Measurements from ENCODE around the gene NAIP. TPM values are rescaled to one million over a fixed set of nuclear protein-coding genes. Genes with fewer than 3 reads are reported as not detected.
"Not testable (repeated sequence)": the region's sequence is repeated elsewhere in the genome, so short reads cannot be mapped to it uniquely, and the experiment has no call there.

The NAIP gene
- total and polyA plus RNA-seq, 2 experiments from 2014 or later, result 5.2 to 5.5 TPM

DNA sequence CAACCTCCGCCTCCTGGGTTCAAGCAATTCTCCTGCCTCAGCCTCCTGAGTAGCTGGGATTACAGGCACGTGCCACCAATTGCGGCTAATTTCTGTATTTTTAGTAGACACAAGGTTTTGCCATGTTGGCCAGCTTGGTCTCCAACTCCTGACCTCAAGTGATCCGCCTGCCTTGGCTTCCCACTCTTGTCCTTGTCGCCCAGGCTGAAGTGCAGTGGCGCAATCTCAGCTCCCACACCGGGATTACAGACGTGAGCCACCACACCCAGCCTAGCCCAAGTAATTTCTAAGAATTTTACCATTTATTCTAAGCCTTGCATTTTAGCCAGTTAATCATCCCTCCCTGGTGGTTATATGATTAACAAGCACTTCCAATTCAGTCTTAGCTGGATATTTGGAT is 11.0 kb downstream of the NAIP start:
- Histone ChIP-seq H3K4me3 (no peak overlapping the region), H3K9me3 (ENCODE audit: low read depth) (no peaks in the 10 kb centered on the region), H3K27ac (no peak overlapping the region), H3K36me3 (no peaks in the 10 kb centered on the region), H3K4me1 (ENCODE audit: low read depth) (no peaks in the 10 kb centered on the region), H3K27me3 (no peaks in the 10 kb centered on the region)
- DNase-seq (ENCODE audit: low read depth in 1 of 2, low spot score in 1 of 2), result no peak
- TF ChIP-seq, protein P1, sequence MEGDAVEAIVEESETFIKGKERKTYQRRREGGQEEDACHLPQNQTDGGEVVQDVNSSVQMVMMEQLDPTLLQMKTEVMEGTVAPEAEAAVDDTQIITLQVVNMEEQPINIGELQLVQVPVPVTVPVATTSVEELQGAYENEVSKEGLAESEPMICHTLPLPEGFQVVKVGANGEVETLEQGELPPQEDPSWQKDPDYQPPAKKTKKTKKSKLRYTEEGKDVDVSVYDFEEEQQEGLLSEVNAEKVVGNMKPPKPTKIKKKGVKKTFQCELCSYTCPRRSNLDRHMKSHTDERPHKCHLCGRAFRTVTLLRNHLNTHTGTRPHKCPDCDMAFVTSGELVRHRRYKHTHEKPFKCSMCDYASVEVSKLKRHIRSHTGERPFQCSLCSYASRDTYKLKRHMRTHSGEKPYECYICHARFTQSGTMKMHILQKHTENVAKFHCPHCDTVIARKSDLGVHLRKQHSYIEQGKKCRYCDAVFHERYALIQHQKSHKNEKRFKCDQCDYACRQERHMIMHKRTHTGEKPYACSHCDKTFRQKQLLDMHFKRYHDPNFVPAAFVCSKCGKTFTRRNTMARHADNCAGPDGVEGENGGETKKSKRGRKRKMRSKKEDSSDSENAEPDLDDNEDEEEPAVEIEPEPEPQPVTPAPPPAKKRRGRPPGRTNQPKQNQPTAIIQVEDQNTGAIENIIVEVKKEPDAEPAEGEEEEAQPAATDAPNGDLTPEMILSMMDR (IDR thresholded peaks at IDR 0.05; ENCODE audit: low read depth, low read length), result no peak

DNA sequence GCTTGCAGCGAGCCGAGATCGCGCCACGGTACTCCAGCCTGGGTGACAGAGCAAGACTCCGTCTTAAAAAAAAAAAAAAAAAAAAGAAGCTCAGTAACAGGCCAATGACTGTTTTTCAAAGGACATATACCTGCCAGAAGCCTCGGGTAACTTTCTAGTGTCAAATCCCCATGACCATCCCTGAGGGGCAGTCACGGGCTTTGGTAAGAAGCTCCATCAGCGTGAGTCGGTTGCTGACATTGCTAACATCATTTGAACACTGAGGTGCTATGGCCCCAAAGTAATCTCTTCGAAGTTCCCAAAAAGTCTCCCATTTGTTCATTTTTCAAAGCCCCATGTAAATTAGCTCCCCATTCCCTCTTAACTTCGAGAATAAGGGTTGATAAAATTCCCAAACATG is 11.6 kb downstream of the NAIP start:
- Histone ChIP-seq H3K27ac (no peak overlapping the region), H3K4me3 (no peak overlapping the region), H3K9me3 (ENCODE audit: low read depth) (no peaks in the 10 kb centered on the region), H3K36me3 (no peaks in the 10 kb centered on the region), H3K4me1 (ENCODE audit: low read depth) (no peaks in the 10 kb centered on the region), H3K27me3 (no peaks in the 10 kb centered on the region)
- no peak for DNase-seq (ENCODE audit: low read depth in 1 of 2, low spot score in 1 of 2)
- TF ChIP-seq, protein P1 (IDR thresholded peaks at IDR 0.05; ENCODE audit: low read depth, low read length), result no peak

DNA sequence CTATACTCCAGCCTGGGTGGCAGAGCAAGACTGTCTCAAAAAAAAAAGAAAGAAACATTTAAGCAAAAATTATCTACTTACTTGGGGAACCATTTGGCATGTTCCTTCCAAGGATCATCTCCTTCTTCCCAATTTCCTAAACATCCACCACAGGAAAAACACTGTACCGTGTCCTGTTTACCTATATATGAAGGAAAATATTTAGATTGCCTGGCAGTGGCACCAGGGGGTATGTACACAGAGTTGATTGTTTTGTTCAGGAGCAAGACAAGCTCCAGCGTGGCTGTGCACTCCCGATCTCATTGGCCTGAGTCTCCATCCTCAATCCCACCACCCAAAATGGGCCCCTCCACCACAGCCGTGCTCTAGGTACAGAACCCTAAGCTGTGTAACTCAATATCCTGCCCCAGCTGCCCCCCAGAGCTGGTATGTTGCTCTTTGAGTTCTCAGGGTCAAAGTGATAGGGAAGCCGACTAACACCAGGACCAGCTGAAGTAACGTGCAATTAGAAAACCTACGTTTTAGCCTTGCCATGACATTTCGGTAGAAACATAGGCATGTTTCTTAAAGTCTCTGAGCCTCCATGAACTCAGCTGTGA is 13.8 kb downstream of the NAIP start:
- Histone ChIP-seq H3K9me3 (ENCODE audit: low read depth) (no peaks in the 10 kb centered on the region), H3K27ac (no peak overlapping the region), H3K27me3 (no peaks in the 10 kb centered on the region), H3K4me3 (no peak overlapping the region), H3K36me3 (no peaks in the 10 kb centered on the region), H3K4me1 (ENCODE audit: low read depth) (no peaks in the 10 kb centered on the region)
- TF ChIP-seq, protein P1 (IDR thresholded peaks at IDR 0.05; ENCODE audit: low read depth, low read length), result no peak
- DNase-seq (ENCODE audit: low read depth in 1 of 2, low spot score in 1 of 2), result no peak

DNA sequence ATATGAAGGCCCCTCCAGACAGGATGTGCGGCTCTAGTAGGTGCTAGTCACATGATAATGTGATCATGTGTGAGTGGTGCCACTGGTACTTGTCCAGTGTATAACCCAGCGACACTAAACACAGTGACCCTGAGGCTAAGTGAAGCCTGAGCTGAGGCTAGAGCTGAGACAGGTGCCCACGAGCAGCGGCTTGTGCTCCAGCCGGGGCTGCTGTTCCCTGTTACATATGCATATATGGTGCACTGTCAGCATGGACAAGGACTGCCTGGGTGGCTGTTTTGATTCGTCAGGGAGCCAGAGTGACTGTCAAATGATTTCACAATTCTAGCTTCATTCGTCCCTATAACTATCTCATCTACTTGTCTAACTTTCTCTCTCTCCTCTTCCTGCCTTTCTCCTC is 18.2 kb downstream of the NAIP start:
- H3K27me3 ChIP-seq; DNase-seq (ENCODE audit: low read depth in 1 of 2, low spot score in 1 of 2); H3K9me3 ChIP-seq (ENCODE audit: low read depth): not testable (repeated sequence)

DNA sequence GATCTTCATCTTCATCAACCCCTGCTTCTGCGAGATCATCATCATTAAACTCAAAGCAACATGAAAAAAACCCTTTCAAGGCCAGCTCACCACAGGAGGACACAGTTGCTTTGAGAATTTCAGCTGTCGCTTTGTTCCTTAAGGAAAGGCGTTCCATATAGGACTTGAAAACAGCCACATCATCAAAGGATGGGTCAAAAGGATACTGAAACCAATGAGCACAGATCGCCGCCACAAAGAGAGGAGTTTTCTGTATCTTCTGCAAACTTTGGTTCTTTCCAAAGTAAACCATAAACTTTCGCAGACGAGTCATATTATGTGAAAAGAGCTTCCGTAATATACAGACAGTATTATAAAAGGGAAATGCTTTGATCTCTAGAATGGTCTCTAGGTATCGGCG is 40.3 kb downstream of the NAIP start:
- H3K36me3 ChIP-seq; DNase-seq (ENCODE audit: low read depth in 1 of 2, low spot score in 1 of 2); H3K27me3 ChIP-seq; H3K9me3 ChIP-seq (ENCODE audit: low read depth); H3K4me1 ChIP-seq (ENCODE audit: low read depth); H3K27ac ChIP-seq; H3K4me3 ChIP-seq: not testable (repeated sequence)

More for the DNA sequence above, 18.2 kb downstream of the NAIP start:
- H3K27ac ChIP-seq; H3K4me1 ChIP-seq (ENCODE audit: low read depth); H3K4me3 ChIP-seq; H3K36me3 ChIP-seq: not testable (repeated sequence)

DNA sequence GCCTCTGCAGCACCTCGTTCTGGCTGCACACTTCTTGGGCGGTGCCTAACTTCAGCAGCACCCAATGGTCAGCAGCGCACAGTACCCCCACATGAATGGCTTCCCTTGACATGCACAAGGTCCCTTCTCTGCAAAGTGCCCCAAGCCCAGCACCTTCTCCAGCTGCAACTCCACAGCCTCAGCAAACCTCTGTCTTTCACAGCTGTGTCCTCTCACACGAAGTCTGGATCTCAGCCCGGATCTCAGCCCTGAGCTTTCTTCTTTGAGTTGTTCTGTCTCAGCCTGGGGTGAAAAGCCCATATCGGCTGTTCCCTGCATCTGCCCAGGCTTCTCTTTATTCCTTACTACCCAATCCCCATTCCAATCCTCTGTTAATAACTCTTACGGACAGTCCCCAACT is 57.9 kb downstream of the NAIP start:
- not testable (repeated sequence) for H3K36me3 ChIP-seq; H3K4me3 ChIP-seq; H3K27me3 ChIP-seq; DNase-seq (ENCODE audit: low read depth in 1 of 2, low spot score in 1 of 2); H3K4me1 ChIP-seq (ENCODE audit: low read depth); H3K27ac ChIP-seq; H3K9me3 ChIP-seq (ENCODE audit: low read depth)

DNA sequence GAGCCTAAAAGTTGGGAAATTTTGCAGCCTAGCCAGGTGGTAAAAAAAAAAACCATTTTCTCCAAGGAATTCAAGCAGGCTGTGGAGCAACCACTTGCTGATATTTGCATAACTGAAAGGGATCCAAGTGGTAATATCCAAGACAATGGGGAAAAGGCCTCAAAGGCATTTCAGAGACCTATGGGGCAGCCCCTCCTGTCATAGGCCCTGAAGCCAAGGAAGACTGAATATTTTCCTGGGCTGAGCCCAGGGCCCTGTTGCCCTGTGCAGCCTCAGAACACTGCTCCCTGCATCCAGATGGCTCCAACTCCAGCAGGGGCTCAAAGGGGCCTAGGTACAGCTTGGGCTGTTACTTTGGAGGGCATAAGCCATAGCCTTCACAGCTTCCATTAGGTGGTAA is 60.6 kb downstream of the NAIP start:
- H3K27me3 ChIP-seq; H3K9me3 ChIP-seq (ENCODE audit: low read depth); H3K27ac ChIP-seq; H3K4me1 ChIP-seq (ENCODE audit: low read depth); H3K4me3 ChIP-seq; H3K36me3 ChIP-seq; DNase-seq (ENCODE audit: low read depth in 1 of 2, low spot score in 1 of 2): not testable (repeated sequence)

DNA sequence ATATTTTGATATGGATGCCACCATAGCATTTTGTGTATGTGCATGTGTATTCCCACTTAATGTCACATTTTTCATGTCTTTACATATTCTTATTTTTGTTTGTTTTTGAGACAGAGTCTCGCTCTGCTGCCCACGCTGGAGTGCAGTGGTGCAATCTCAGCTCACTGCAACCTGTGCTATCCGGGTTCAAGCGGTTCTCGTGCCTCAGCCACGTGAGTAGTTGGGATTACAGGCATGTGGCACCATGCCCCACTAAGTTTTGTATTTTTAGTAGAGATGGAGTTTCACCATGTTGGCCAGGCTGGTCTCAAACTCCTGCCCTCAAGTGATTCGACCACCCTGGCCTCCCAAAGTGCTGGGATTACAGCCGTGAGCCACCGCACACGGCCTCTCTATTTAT is 72.1 kb downstream of the NAIP start:
- H3K4me3 ChIP-seq; H3K9me3 ChIP-seq (ENCODE audit: low read depth); H3K27ac ChIP-seq; H3K36me3 ChIP-seq; H3K27me3 ChIP-seq; H3K4me1 ChIP-seq (ENCODE audit: low read depth); DNase-seq (ENCODE audit: low read depth in 1 of 2, low spot score in 1 of 2): not testable (repeated sequence)

DNA sequence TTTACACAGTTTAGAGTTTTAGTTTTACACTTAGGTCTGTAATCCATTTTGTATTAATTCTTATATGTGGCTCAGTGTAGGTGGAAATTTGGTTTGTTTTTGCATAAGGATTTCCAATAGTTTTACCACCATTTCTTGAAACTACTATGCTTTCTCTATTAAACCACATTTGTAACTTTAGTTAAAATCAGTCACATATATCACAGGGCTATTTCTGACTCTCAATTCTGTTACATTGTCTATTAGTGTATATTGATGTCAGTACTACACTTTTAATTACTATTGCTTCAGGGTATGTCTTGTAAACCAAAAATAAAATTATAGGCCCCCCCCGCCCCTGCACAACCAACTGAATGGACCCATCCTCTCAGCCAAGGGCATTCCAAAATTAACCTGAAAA is 92.6 kb downstream of the NAIP start:
- not testable (repeated sequence) for H3K4me1 ChIP-seq (ENCODE audit: low read depth); H3K4me3 ChIP-seq; H3K27me3 ChIP-seq; H3K27ac ChIP-seq; H3K9me3 ChIP-seq (ENCODE audit: low read depth); H3K36me3 ChIP-seq; DNase-seq (ENCODE audit: low read depth in 1 of 2, low spot score in 1 of 2)

DNA sequence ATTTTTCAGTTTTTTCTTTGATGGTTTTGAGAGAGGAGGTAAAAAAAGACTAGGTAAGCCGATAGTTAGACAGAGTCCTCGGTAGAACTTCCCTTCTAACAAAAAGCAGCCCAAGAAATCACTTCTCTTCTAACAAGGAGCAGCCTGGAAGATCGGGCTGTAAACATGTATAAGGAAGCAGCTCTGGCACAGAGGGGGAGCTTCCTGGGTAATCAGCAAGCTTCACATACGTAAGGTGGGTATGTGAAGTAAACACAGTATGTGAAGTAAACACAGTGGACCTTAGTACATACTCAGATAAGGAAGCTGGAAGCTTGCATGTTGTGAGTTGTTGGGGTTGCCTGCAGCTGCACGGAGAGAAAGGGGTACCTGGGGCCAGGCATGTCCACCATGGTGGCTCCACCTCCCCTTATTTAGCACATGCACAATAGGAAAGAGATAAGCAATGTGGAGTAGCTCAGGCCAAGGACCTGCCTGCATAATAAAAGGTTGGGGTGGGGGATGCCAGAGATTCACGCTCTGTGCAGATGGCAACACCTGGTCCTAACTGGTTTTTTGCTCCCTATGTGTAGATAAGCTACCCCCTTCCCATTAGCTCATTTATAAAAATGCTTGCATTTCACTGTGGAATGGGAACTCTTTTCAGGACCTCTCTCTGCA is 93.3 kb downstream of the NAIP start:
- not testable (repeated sequence) for H3K4me1 ChIP-seq (ENCODE audit: low read depth); H3K27me3 ChIP-seq; H3K36me3 ChIP-seq; DNase-seq (ENCODE audit: low read depth in 1 of 2, low spot score in 1 of 2); H3K4me3 ChIP-seq; H3K9me3 ChIP-seq (ENCODE audit: low read depth); H3K27ac ChIP-seq

DNA sequence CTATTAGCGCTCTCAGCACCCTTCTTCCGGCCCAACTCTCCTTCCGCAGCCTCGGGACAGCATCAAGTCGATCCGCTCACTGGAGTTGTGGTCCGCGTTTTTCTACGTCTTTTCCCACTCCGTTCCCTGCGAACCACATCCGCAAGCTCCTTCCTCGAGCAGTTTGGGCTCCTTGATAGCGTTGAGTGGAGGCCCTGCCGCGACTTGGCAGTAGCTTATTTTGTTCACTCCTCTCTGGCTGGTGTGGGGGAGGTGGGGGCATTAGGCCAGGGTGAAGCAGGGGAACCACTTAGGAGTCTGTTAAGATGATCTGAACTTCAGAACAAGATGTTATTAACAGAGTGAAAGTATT is 100.0 kb downstream of the NAIP start:
- H3K27me3 ChIP-seq; H3K27ac ChIP-seq; H3K4me1 ChIP-seq (ENCODE audit: low read depth); H3K4me3 ChIP-seq; H3K9me3 ChIP-seq (ENCODE audit: low read depth); DNase-seq (ENCODE audit: low read depth in 1 of 2, low spot score in 1 of 2); H3K36me3 ChIP-seq: not testable (repeated sequence)
